Hematopoietic multipotent progenitor cell treated with erythropoietin and hydrocortisone succinate and interleukin-3 and kit ligand, for 8 days (in vitro differentiated cells): ENCODE data around the gene C3orf18.
A peak's percentile ranks its signal among the peaks of the same experiment; 100 is the strongest.

ENCODE experiments used
- DNase-seq: peaks from one replicate; pipeline ENCODE4 v3.0.0-alpha.2; 2015

Gene C3orf18

DNA sequence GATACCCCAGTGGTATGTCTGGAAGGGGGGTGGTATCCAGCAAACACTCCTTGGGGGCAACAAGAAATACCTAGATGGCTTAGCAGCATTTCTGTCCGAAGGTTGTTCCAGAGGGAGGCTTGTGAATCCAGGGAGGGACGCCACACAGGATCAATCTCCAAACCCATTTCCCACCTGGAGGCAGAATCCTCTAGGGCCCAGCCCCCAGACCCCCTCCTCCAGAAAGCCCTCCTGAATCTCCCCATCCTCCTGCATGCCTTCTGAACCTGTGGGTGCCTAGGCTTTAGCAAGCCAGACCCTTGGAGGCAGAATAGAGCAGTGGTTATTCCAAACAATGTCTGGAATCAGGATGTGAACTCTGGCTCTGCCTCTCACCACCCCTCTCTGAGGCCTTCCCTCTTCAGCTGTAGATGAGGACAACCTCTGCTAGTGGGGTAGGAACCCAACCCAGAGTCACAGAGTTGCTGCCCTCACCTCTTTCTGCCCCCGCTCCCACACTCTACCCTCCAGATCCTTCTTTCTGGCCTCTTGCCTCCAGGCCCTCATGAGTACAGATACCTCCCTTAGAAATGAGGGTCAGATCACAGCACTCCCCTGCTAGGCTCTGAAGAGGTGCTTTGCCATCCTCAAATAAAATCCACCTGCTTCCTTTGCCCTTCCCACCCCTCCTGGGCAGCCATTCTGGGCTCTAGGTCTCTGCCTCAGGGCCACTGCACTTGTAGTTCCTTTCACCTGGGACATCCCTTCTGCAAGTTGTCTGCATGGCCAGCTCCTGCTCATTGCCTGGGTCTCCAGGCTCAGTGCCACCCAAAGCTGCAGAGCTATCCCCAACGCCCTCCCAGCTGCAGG lies 35.9 kb upstream of the C3orf18 start:
- DNase-seq, result no peak

DNA sequence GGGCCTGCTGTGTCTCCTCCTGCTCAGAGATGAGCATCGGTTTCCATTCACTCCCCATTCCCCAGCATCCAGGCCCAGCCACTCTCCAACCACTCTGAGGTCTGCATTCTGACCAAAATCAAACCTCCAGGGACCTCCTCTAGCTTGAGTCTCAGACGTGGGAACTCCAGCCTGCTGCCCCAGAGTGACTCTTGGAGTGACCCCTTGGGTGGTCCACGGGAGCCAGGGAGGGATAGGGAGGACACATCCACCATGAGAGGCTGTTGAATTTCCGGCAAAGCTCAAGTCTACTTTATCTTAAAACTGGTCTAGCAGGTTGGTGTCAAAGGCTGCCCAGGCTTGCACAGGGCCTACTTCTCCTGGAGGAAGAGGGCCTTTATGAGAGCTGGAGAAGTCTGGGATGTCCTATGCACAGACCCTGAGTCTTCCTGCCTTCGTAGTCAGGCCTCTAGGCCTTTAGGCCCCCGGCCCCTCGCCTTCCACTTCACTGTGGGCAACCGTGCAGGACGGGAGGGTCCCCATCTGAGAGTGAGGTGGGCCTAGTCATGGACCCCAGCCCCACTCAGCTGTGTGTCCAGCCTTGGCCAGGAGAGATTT lies 35.1 kb upstream of the C3orf18 start:
- DNase-seq, result no peak

DNA sequence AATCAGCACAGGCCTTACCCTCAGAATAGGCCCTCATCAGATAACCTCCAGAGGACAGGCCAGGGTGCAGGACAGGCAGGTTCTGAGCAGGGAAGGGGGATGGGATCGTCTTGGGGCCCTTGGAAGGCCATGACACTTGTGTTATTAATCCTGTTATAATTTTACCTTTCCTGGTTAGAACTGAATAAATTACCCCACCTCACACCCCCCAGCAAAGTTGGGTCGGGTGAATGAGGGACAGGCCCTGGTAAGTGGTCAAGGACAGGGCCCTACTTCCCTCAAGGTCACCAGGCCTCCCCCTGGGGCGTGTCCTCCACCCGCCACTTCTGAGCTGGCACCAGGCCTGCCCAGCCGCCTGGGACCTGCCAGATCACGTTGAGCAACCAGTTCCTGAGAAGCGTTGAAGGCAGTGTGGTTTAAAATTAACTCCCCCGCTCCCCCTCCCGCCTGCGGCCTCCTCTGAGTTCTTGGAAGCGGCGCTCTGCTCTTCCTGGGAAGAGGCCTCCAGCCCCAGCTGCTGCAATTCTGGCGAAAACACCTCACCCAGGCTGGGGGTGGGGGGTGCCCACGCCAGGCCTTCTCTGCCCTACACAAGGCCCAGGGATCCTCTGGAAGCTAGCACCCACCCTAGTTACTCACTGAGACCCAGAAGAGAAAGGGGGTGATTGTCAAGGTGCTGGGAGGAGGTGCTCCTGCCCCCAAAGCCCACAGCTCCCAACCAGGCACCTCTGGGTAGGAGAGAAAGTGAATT lies 33.5 kb upstream of the C3orf18 start:
- DNase-seq, result peak; percentile 99

DNA sequence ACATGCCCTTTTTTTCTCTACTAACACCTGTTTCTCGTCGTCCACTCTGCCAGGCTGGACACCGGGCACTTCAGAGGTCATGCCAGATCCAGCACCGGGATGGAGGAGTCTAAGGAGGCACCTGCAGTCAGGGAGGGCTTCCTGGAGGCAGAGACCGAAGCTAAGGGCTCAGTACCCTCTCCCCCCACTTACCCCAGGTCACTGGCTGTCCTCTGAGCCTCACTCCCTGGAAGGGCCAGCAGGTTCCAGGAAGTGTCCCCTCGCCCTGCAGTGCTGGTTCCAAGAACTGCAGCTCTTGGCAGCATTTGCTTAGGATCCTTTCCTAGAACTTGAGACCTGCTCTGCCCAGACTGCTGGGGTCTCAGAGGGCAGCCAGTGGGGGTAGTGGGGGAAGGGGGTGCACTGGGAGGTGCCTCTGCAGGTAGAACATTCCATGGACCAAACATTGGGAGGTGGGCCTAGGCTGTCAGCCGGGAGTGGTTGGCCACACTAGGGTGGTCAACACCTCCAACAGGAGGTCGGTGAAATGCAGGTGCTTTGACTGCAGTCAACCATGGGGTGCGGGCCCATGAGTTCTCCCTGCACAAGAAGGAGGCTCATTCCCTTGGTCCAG lies 32.7 kb upstream of the C3orf18 start:
- peak; percentile 88 for DNase-seq

DNA sequence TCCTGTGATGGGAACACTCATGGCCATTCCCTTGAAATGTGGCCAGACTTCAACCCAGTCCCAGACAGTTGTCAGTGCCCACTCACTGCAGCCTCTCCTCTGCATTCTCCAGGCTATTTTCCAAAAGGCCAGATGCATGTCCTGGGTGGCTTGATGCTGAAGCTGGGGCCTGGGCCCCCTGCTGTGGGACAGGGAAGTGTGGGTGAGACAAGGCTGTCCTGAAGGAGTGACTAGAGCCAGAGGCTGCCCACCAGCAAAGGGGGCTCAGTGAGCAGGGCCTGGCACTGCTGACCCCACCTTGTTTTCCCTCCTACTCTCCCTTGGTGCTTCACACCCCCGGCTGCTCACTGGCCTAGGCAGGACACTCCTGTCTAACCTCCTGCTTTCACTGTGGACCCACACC lies 32.2 kb upstream of the C3orf18 start:
- no peak for DNase-seq

DNA sequence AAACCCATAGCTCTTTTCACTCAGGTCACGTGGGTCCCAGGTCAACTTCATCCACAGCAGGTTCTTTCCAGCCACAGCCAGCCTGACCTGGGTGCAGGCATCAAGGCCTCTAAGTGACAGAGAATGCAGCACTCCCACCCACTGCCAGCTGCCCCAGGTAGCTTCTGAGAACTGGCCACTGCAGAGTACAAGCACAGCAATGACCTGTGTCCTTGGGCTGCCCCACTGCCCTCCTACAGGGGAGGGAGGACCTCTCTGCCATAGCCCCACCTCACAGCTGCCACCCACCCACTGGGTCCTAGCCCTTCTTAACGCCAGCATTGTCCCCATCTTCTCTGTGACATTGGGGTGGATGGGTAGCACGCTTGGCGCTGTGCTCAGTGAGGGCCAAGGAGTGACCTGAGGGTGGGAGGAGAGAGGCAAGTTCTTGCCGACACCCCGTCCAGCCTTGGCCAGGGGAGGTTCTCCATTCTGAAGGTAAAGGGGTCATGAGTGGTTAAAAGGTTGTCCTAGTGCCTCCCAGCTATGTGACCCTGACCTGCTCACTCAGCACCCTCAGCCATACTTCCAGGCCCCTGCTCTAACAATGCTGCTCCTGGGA lies 31.7 kb upstream of the C3orf18 start:
- DNase-seq, result no peak

DNA sequence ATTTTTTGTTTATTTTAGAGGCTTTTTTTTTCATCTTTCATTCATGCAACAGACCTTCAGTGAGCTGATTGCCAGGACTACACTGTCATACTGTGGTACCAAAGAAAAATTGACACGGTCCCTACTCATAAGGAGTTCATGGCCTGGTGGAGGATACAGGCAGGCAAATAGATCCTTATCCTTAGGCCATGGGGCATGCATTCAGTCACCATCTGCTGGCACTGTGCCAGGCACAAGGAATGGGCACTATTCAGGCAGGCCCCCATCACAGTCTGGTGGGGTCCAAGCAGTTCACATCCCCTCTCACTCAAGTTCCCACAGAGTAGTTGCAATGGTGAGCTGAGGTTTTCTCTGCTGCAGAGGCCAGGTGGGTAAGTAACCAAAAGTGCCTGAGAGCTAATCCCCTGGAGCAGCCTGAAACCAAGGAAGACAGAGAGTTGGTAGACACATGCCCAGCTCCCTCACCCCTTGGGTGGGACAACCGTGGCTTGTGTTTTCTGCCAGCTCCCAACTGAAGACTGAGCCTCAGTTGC lies 26.8 kb upstream of the C3orf18 start:
- DNase-seq, result no peak

DNA sequence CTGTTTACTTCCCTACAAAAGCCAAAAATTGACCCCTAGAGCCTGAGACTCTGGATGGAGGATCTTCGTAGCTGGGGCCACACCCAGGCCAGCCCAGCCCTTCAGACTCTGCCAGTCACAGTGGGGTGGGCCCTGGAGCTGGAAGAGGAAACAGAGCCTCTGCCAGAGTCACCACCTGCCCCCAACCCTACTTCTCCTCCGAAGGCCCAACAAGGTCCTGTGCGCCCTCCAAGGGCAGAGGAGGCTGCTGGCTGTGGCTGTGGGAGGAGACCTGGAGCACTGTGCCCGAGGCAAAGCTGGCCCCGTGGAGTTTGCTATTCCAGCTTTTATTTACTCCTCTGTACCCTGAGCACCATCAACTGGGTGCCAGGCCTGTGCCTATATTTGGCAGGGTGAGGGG lies 25.0 kb upstream of the C3orf18 start:
- DNase-seq, result peak; percentile 62

DNA sequence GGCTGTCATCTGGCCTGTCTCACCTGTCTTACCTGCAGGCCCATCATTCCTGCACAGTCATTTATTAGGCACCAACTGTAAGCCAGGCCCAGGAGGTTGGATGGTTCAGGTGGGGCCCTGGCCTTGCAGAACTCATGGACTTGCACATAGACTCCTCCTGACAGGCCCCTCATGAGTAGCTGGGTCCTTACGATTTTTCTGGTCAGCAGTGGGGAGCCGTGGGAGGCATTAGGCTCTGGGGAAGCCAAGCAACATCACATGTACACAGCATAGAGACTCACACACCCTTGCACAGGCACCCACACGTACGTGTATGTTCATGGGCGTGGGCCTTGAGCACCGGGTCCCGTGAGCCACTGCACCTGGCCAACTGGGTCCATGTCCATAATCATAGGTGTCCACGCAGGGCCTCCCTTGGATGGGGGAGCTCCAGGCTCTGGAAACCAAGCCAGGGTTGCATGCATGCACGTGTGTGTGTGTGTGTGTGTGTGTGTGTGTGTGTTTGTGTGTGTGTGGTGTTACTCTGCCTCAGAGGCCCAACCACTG lies 23.7 kb upstream of the C3orf18 start:
- no peak for DNase-seq

DNA sequence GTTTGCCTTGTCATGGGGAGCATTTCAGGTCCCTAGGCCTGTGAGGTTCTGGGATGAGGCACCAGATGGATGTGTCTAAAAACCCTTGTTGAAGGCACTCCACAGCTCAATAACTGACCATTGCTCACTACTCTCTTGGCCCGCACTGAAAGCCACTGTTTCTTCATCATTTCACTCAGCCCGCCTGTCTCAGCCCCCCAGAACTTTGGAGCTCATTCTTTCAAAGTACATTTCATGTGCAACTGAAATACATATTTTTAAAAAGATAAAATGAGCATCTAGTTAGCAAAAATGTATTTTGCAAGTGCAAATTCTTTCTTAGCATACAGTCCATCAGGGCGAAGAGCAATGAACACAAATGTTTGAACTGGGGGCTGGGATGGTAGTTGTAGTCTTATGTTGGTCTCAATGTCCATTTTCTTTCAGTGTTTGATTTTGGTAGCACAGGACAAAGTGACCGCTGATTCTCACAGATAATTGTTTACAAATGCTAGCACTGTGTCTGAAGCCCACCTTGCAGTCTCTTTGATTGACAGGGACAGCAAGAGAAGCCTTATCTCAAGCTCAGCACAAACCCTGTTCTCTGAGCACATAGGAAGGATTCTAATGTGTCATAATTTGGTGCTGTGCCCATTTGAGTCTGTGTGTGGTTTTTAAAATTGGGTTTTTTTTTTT lies 21.3 kb upstream of the C3orf18 start:
- DNase-seq, result peak; percentile 88

DNA sequence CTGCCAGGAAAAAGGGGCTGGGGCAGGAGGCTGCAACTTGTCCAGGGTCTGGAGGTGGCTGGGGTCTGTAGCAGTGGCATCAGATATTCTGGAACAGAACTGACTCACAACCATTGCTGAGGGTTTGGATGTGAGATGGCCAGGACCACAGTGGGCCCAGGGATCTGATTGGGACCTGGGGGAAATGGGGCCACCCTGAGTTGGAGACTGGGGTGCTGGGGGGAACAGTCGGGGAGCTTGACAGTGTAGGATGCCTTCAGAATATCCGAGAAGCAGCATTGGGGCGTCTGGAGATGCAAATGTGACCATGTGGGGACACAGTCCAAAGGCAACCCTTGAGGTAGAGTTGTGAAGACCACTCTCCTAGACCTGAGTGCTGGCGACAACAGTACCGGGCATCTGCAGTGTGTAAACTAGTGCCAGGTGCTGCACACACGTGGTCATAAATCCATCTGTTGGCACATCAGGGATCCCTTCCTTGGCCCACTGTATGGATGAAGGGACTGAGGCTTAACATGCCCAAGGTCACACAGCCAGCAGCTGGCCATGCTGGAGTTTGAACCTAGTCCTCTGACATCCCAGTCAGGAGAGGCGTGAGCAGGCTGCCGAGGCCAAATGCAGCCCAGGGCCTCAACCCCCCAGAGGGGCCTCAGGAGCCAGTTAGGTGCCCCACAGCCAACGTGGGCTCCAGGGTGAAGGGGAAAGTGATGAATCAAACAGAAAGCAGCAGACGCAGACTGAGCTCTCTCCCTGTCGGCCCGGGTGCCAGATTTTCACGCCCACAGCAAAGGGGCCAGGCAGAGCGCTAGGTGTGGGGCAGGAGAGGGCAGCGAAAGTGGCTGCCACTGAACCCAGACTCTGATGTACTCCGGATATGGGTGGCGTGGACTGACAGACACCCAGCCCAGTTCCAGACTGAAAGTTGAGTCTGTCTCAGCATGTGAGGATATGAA lies 20.5 kb upstream of the C3orf18 start:
- DNase-seq, result peak; percentile 33

DNA sequence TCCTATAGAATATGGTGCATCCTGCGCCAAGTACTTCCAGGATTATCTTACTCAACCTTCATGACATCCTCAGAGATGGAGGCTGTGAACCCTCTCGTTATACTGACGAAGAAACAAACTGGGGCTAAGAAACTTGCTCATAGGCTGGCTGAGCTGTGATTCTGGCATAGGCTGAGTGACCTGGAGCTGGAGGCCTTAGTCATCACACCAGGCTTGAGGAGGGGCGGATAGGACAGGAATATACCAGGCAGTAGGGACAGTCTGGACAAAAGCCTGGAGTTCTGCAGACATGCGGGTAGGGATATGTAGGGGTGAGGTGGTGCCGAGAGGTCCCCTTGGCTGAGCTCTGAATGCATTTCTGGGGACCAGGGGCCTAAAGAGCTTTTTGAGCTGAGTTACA lies 19.8 kb upstream of the C3orf18 start:
- DNase-seq, result no peak

DNA sequence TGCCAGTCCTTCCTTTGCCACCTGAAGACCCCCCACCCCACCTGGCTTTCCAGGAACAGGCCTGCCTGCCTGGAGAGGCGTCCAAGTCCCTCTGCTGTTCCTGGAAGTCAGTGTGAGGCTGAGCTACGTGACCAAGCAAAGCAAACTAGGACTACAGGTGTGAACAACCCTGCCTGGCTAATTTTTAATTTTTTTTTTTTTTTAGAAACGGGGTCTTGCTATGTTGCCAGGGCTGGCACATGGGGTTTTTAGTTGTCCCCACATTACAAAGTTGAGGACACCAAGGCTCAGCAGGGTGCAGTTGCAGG lies 19.2 kb upstream of the C3orf18 start:
- DNase-seq, result no peak

DNA sequence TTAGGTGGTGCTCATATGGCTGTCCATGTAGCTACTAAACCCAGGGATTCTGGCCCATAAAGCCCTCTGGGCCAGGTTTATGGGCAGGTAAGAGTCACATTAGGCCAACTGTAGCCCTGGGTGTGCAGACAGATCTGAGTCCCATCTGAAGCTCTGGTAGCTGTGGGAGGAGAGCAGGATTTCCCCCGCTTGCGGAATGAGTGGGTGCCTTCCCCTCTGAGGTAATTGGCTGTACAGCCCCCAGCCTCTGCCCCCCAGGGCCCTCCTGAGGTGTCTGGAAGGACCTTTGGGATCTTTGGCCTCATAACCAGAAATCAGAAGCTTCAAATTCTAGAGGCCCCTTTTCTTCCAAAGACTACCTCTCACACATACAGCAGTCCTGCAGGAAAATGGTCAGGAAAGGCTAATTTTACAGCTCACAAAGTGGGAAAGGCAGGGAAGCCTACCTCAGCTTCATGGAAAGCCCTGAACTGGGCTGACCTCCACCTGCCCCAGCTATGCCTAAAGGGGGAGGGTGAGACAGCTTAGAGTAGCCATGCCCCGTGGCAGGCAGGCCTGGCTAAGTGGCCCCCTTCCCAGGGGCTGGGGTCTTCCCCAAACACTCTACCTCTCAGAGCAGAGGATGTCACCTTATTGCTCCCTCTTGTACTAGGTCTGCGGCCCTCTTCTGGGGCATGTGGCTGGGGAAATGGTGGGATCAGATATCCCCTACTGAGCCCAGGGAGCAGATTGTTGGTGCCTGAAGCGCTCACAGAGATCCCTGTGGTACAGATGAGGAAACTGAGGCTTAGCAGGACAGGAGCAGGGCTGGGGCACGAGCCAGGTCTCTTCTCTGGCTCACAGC lies 18.6 kb upstream of the C3orf18 start:
- no peak for DNase-seq

DNA sequence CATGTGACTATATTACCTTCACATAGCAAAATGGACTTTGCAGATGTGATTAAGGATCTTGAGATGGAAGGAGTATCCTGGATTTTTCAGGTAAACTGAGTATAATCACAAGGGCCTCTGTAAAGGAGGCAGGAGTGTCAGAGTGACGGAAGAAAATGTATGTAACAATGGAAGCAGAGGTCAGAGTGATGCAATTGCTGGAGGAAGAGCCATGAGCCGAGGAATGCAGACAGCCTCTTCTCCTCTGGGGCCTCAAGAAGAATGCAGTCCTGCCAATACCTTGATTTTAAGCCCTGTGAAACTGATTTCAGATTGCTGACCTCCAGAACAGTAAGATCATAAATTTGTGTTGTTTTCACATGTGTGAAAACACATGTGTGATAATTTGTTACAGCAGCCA lies 16.8 kb upstream of the C3orf18 start:
- no peak for DNase-seq

DNA sequence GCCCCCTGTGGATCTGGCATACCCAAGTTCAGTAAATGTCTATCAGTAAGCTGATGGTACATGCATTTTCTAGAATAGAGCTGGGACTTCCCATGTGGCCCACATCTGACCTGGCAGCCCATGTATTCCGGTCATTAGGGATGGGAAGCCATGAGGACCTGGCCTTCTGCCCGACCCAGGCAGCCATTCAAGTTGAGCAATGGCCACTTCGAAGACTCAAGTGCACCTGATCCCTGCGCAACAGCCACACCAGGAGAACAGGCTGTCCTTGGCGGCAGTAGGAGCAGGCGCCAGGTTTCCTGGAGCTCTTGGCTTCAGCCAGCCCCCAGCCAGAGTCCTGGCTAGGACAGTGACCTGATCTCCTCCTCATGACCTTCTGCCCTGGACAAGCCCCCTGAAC lies 16.4 kb upstream of the C3orf18 start:
- DNase-seq, result no peak

DNA sequence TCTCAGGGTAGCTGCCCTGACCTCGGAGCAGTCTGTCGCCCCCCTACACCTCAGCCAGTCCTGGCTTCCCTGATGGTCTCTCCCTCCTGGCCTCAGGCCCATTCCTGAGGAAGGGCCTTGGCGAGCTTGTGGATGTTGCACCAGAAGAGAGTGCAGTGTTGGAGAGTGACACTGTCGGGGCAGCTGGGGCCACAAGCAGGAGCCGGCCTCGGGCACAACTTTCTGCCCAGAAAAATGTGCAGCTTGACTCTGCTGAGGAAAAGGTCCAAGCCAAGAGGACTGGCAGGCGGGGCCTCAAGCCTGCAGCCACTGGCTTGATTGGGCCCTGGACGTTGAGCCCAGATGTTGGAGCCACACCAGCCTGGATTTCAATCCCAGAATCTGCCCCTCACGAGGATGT lies 14.5 kb upstream of the C3orf18 start:
- no peak for DNase-seq

DNA sequence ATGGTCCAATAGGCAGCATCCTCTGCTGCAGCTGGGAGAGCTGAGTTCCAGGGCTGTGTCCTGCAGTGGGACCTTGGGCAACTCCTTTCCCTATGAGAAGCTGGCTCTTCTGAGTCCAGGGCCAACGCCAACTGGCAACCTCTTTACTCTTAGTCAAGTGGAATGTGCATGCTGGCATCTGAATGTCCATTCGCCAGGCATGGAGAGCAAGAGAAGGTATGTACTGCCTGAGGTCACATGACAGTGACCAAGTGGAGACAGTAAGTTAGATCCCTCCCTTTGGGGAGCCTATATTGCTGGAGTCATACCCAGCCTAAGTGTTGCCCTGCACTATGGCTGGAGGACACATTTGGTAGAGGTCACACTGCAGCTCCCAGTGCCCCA lies 13.9 kb upstream of the C3orf18 start:
- DNase-seq, result no peak

DNA sequence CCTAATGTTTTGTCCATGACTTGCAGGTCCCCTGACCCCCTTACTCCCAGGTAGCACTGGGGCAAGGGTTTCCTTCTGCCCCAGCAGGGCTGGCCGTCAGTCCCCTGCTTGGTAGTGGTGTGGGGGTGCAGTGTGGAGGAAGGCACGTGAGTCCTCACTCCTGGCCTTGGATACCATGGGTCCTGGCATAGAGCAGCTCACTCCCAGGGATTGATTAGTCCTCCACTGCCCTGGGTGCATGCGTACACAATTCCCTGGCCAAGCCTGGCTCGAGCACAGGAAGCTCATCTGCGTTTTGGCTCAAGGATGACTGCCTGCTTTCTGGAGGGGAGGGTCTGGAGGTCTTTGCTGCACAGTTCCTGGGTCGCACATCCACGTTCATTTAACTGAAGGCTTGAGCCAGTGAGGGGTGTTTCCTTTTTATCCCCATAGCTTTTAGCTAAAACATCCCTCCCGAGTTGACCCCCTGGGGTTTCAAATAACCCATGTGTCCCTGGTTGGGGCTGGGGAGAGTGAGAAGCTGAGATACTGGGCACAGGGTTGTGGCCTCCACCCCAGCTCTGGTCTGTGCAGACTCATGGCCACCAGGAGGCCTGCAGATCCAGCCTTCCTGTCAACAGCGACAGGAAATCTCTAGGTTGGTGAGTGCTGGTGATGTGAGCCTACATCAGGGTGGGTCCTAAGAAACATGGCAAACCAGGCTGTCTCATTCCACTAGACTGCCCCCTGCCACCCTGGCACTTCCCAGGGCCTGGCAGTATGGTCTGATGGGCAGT lies 13.3 kb upstream of the C3orf18 start:
- no peak for DNase-seq
